Fibroblast of skin of right quadriceps (primary cell): ENCODE data around the gene FLG.
"Not testable (repeated sequence)": the region's sequence is repeated elsewhere in the genome, so short reads cannot be mapped to it uniquely, and the experiment has no call there.

Experiments used
- DNase-seq: peaks from one replicate; pipeline ENCODE4 v3.0.0-alpha.2; 2013

The FLG gene

GRCh38 chr1:152256394-152256793 is 68.6 kb downstream of the FLG start:
- DNase-seq: not testable (repeated sequence)
